HEK293 (cell line): ENCODE measurements around the gene PJVK.

ENCODE experiments used
- CTCF ChIA-PET: fragments of 350-600 bp; formaldehyde crosslinking; extraction: SDS; loops from one replicate; lab custom pipeline; 2021; ENCODE audit warnings: antibody characterized with exemption; lab: Yijun Ruan, JAX
- POLR2A ChIA-PET: fragments of 300-600 bp; formaldehyde crosslinking; extraction: SDS; loops from one replicate; lab custom pipeline; 2020; ENCODE audit warnings: antibody characterized with exemption, inconsistent platforms; lab: Yijun Ruan, JAX
- H3K27ac ChIP-seq: fragments of 200-500 bp; sonication (Bioruptor generic); 2 replicates; pipeline ENCODE4 v1.5.1; 2014; ENCODE audit warnings: low read depth, low read length, control low read depth, inconsistent platforms; ENCODE audit errors: extremely low read depth
- H3K36me3 ChIP-seq, 2 experiments: fragments of 200-500 bp in 1 of 2; sonication (Bioruptor generic) in 1 of 2; 1 replicate in 1 of 2; 2 replicates in 1 of 2; pipeline ENCODE4 v1.5.1; 2014 to 2017; ENCODE audit warnings: inconsistent platforms in 2 of 2, low read length in 2 of 2; ENCODE audit not compliant: control insufficient read depth in 2 of 2, insufficient read depth in 1 of 2
- H3K4me1 ChIP-seq: fragments of 200-500 bp; sonication (Bioruptor generic); 2 replicates; pipeline ENCODE4 v1.5.1; 2014; ENCODE audit warnings: mild to moderate bottlenecking, low read length, inconsistent platforms; ENCODE audit not compliant: control insufficient read depth, insufficient read depth
- H3K4me3 ChIP-seq: 2 replicates; pipeline ENCODE4 v1.5.1; 2011; ENCODE audit warnings: low read depth, mild to moderate bottlenecking, control low read depth, low read length, moderate library complexity
- H3K9me3 ChIP-seq: fragments of 200-500 bp; sonication (Bioruptor generic); 2 replicates; pipeline ENCODE4 v1.5.1; 2014; ENCODE audit warnings: low read depth, low read length, inconsistent platforms; ENCODE audit not compliant: control insufficient read depth, insufficient read depth
- SP3 ChIP-seq: fragments of 450-650 bp; formaldehyde crosslinking; IDR thresholded peaks from 2 replicates; pipeline ENCODE4 v1.5.1; 2016; ENCODE audit warnings: missing biosample characterization, missing genetic modification characterization
- ZBTB48 ChIP-seq: fragments of 450-650 bp; formaldehyde crosslinking; IDR thresholded peaks from 2 replicates; pipeline ENCODE4 v1.5.1; 2016; ENCODE audit warnings: missing biosample characterization, missing genetic modification characterization
- ZEB2 ChIP-seq: fragments of 450-650 bp; formaldehyde crosslinking; IDR thresholded peaks from 2 replicates; pipeline ENCODE4 v1.5.1; 2016; ENCODE audit warnings: missing biosample characterization, missing genetic modification characterization
- ZNF10 ChIP-seq: fragments of 450-650 bp; formaldehyde crosslinking; IDR thresholded peaks from 2 replicates; pipeline ENCODE4 v1.5.1; 2017; ENCODE audit warnings: missing biosample characterization, missing genetic modification characterization
- ZNF112 ChIP-seq: fragments of 450-650 bp; formaldehyde crosslinking; IDR thresholded peaks from 2 replicates; pipeline ENCODE4 v1.5.0; 2017; ENCODE audit warnings: missing biosample characterization, missing genetic modification characterization
- ZNF121 ChIP-seq: fragments of 450-650 bp; formaldehyde crosslinking; IDR thresholded peaks from 2 replicates; pipeline ENCODE4 v1.5.1; 2016; ENCODE audit warnings: missing biosample characterization, missing genetic modification characterization
- ZNF132 ChIP-seq: fragments of 450-650 bp; formaldehyde crosslinking; IDR thresholded peaks from 2 replicates; pipeline ENCODE4 v1.5.1; 2017; ENCODE audit warnings: missing biosample characterization, missing genetic modification characterization, borderline replicate concordance
- ZNF404 ChIP-seq: fragments of 450-650 bp; formaldehyde crosslinking; IDR thresholded peaks from 2 replicates; pipeline ENCODE4 v1.5.1; 2017; ENCODE audit warnings: missing biosample characterization, missing genetic modification characterization
- ZNF624 ChIP-seq: fragments of 450-650 bp; formaldehyde crosslinking; IDR thresholded peaks from 2 replicates; pipeline ENCODE4 v1.5.1; 2017; ENCODE audit warnings: missing biosample characterization, missing genetic modification characterization
- ZNF629 ChIP-seq: fragments of 450-650 bp; formaldehyde crosslinking; IDR thresholded peaks from 2 replicates; pipeline ENCODE4 v1.5.1; 2017; ENCODE audit warnings: missing biosample characterization, missing genetic modification characterization
- ZNF654 ChIP-seq: fragments of 450-650 bp; formaldehyde crosslinking; IDR thresholded peaks from 2 replicates; pipeline ENCODE4 v1.5.1; 2016; ENCODE audit warnings: low read depth, missing biosample characterization, missing genetic modification characterization
- ZNF670 ChIP-seq: fragments of 450-650 bp; formaldehyde crosslinking; IDR thresholded peaks from 2 replicates; pipeline ENCODE4 v1.5.1; 2016; ENCODE audit warnings: missing biosample characterization, missing genetic modification characterization, low read depth
- ZNF792 ChIP-seq: fragments of 450-650 bp; formaldehyde crosslinking; IDR thresholded peaks from 2 replicates; pipeline ENCODE4 v1.5.1; 2016; ENCODE audit warnings: missing biosample characterization, missing genetic modification characterization
- ZSCAN4 ChIP-seq: fragments of 450-650 bp; formaldehyde crosslinking; IDR thresholded peaks from 2 replicates; pipeline ENCODE4 v1.5.1; 2017; ENCODE audit warnings: missing biosample characterization, missing genetic modification characterization
- TF ChIP-seq, protein P1 (sequence below): fragments of 450-650 bp; formaldehyde crosslinking; IDR thresholded peaks from 2 replicates; pipeline ENCODE4 v1.5.1; 2016; ENCODE audit warnings: missing biosample characterization, missing genetic modification characterization

The PJVK gene

DNA sequence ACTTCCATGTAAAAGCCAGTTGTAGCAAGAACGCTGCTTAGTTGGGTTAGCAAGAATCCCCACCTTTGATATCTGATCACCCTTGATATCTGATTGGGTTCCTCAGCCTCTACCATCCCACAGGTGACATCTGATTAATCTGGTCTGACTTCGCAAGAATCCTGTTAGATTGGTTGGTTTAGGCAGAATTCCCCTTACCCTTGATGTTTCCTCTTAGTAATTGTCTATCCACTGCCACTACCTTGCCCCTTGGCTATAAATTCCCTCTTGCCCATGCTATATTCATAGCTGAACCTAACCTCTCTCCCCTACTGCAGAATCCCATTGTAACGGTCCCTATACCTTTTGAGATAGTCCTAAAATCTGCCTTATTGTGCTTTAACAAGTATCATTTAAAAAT lies 33.3 kb upstream of the PJVK start:
- H3K9me3 ChIP-seq, result no peaks in the 10 kb centered on the region

DNA sequence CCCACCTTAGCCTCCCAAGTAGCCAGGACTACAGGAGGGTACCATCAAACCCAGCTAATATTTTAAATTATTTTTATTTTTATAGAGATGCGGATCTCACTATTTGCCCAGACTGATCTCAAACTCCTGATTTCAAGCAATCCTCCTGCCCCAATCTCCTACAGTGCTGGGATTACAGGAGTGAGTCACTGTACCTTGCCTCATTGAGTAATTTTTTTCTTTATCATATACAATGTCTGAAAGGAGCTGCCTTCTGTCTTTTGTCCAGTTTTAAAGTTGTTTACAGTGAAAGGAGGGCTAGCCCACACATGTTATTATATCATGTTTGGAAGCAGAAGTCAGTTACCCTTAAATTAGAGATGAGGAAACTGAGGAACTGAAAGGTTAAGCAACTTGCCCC lies 32.8 kb upstream of the PJVK start:
- ChIA-PET POLR2A (interaction anchor here (1.1 to 2.2 kb wide), 4 partner anchors 9 to 307 kb away, joined by 4 to 12 read pairs (median 6); partner anchors contain the start of genes PJVK and PRKRA), CTCF (interaction anchor here (0.6 to 2.8 kb wide), 17 partner anchors 10 to 821 kb away, joined by 3 to 19 read pairs (median 5); partner anchors contain the start of gene RBM45)
- Histone ChIP-seq H3K9me3 (no peaks in the 10 kb centered on the region), H3K27ac (no peak overlapping the region), H3K36me3 (no peaks in the 10 kb centered on the region), H3K4me1 (no peaks in the 10 kb centered on the region), H3K4me3 (no peak overlapping the region)
- no peak for TF ChIP-seq ZNF121
- TF ChIP-seq ZNF112 (tag by site-specific recombination), result no peak
- TF ChIP-seq ZNF404 (tag by site-specific recombination), result no peak
- no peak for TF ChIP-seq ZEB2 (tag by site-specific recombination)
- TF ChIP-seq ZBTB48 (tag by site-specific recombination), result no peak
- no peak for TF ChIP-seq ZNF624
- TF ChIP-seq ZNF792 (tag by site-specific recombination), result no peak
- no peak for TF ChIP-seq ZNF670 (tag by site-specific recombination)
- no peak for TF ChIP-seq SP3 (tag by site-specific recombination)
- TF ChIP-seq ZNF10 (tag by site-specific recombination), result no peak
- TF ChIP-seq ZNF629 (tag by site-specific recombination), result no peak
- TF ChIP-seq, all 188 proteins: peak for 0

More for the DNA sequence above, 33.3 kb upstream of the PJVK start:
- Histone ChIP-seq H3K4me1 (no peaks in the 10 kb centered on the region), H3K27ac (no peak overlapping the region), H3K4me3 (no peak overlapping the region), H3K36me3 (no peaks in the 10 kb centered on the region)
- ChIA-PET POLR2A (interaction anchor here (1.1 kb wide), 3 partner anchors 9 to 306 kb away, joined by 4 to 7 read pairs (median 5); no protein-coding TSS in a partner anchor), CTCF (interaction anchor here (1.2 to 2.8 kb wide), 8 partner anchors 13 to 306 kb away, joined by 3 to 19 read pairs (median 7); partner anchors contain the start of gene RBM45)
- TF ChIP-seq, protein P1, sequence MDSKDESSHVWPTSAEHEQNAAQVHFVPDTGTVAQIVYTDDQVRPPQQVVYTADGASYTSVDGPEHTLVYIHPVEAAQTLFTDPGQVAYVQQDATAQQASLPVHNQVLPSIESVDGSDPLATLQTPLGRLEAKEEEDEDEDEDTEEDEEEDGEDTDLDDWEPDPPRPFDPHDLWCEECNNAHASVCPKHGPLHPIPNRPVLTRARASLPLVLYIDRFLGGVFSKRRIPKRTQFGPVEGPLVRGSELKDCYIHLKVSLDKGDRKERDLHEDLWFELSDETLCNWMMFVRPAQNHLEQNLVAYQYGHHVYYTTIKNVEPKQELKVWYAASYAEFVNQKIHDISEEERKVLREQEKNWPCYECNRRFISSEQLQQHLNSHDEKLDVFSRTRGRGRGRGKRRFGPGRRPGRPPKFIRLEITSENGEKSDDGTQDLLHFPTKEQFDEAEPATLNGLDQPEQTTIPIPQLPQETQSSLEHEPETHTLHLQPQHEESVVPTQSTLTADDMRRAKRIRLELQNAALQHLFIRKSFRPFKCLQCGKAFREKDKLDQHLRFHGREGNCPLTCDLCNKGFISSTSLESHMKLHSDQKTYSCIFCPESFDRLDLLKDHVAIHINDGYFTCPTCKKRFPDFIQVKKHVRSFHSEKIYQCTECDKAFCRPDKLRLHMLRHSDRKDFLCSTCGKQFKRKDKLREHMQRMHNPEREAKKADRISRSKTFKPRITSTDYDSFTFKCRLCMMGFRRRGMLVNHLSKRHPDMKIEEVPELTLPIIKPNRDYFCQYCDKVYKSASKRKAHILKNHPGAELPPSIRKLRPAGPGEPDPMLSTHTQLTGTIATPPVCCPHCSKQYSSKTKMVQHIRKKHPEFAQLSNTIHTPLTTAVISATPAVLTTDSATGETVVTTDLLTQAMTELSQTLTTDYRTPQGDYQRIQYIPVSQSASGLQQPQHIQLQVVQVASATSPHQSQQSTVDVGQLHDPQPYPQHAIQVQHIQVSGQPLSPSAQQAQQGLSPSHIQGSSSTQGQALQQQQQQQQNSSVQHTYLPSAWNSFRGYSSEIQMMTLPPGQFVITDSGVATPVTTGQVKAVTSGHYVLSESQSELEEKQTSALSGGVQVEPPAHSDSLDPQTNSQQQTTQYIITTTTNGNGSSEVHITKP (tag by site-specific recombination), result peak; percentile 34; the same call in 1 of the 2 replicates
- no peak for TF ChIP-seq ZNF132 (tag by site-specific recombination)

DNA sequence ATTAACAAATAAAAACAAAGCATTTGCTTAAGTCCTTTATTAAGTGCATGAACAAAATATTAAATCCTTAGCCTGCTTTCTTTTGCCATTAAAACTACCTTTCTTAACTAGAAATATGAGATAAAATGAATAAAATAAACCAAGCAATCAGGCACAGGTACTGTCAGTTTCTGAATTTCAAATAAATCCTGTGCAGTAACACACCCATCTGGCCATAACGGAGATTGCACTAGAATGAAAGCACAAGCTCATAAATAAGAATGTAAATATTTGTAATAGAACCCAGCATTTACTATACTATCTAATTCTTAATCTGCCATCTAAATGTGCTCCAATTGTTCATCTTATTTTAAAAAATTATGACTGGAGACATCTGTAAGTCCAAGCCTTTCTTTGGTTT lies 32.1 kb upstream of the PJVK start:
- Histone ChIP-seq H3K27ac (no peak overlapping the region), H3K9me3 (no peaks in the 10 kb centered on the region), H3K4me3 (no peak overlapping the region)
- ChIA-PET CTCF (interaction anchor here (0.6 to 2.8 kb wide), 20 partner anchors 10 to 820 kb away, joined by 3 to 19 read pairs (median 5); partner anchors contain the start of gene RBM45), POLR2A (interaction anchor here (1.1 to 2.2 kb wide), 3 partner anchors 22 to 307 kb away, joined by 5 to 12 read pairs (median 7); partner anchors contain the start of genes PJVK and PRKRA)
- TF ChIP-seq ZSCAN4 (tag by site-specific recombination) (no peak), ZNF654 (tag by site-specific recombination) (peak; percentile 46)
- TF ChIP-seq, all 188 proteins: peak for 1
- Histone ChIP-seq H3K4me1 (no peaks in the 10 kb centered on the region), H3K36me3 (no peaks in the 10 kb centered on the region)
